CD4-positive, CD25-positive, alpha-beta regulatory T cell (primary cell): ENCODE data around the gene PSMC1. TPM values are rescaled to one million over a fixed set of nuclear protein-coding genes. Genes with fewer than 3 reads are reported as not detected.
"Not testable (repeated sequence)": the region's sequence is repeated elsewhere in the genome, so short reads cannot be mapped to it uniquely, and the experiment has no call there.

ENCODE experiments used
- ATAC-seq, 2 donors: fragments of 150-1000 bp; cut with Tn5 transposase; one replicate each; pipeline ENCODE4 v1.10.0; 2021; ENCODE audit warnings: low read depth in 2 of 2, moderate number of reproducible peaks in 2 of 2, moderate library complexity in 1 of 2
- DNase-seq, 3 donors: peaks; one replicate each; pipeline versions ENCODE4 v3.0.0 to v3.0.0-alpha.2; 2012 to 2022; ENCODE audit warnings: mixed read lengths in 1 of 3
- H3K27ac ChIP-seq: one replicate; pipeline ENCODE4 v1.7.0; 2013; ENCODE audit warnings: mild to moderate bottlenecking, low read length; ENCODE audit not compliant: insufficient read depth, poor library complexity, severe bottlenecking
- H3K27me3 ChIP-seq: one replicate; pipeline ENCODE4 v1.7.0; 2013; ENCODE audit warnings: low read length; ENCODE audit not compliant: control insufficient read depth, insufficient read depth
- H3K36me3 ChIP-seq: one replicate; pipeline ENCODE4 v1.7.0; 2013; ENCODE audit warnings: mild to moderate bottlenecking, low read length, moderate library complexity; ENCODE audit not compliant: control insufficient read depth, insufficient read depth
- H3K4me1 ChIP-seq: 2 replicates; pipeline ENCODE4 v1.7.0; 2013; ENCODE audit warnings: mild to moderate bottlenecking, low read length; ENCODE audit not compliant: insufficient read depth, control insufficient read depth, poor library complexity, severe bottlenecking
- H3K4me3 ChIP-seq: one replicate; pipeline ENCODE4 v1.7.0; 2013; ENCODE audit warnings: low read depth, mild to moderate bottlenecking, low read length, moderate library complexity
- H3K9me3 ChIP-seq, 2 experiments: 1 replicate in 1 of 2; 2 replicates in 1 of 2; pipeline ENCODE4 v1.7.0; 2013; ENCODE audit warnings: low read length in 2 of 2, mild to moderate bottlenecking in 1 of 2, moderate library complexity in 1 of 2; ENCODE audit not compliant: control insufficient read depth in 2 of 2
- H3K27ac Mint-ChIP-seq, 3 donors: one replicate each; pipeline ENCODE4 v1.8.0; 2020 to 2022; ENCODE audit warnings: mild to moderate bottlenecking in 3 of 3, mixed read lengths in 3 of 3, moderate library complexity in 2 of 3
- H3K27me3 Mint-ChIP-seq: one replicate; pipeline ENCODE4 v1.8.0; 2022; ENCODE audit warnings: mild to moderate bottlenecking, mixed read lengths
- H3K36me3 Mint-ChIP-seq: one replicate; pipeline ENCODE4 v1.8.0; 2020; ENCODE audit warnings: mixed read lengths
- H3K4me1 Mint-ChIP-seq, 4 donors: one replicate each; pipeline ENCODE4 v1.8.0; 2020 to 2022; ENCODE audit warnings: mixed read lengths in 4 of 4, mild to moderate bottlenecking in 1 of 4
- H3K4me3 Mint-ChIP-seq, 4 donors: one replicate each; pipeline ENCODE4 v1.8.0; 2020 to 2022; ENCODE audit warnings: mild to moderate bottlenecking in 4 of 4, mixed read lengths in 4 of 4, moderate library complexity in 3 of 4
- H3K9me3 Mint-ChIP-seq, 7 donors: one replicate each; pipeline ENCODE4 v1.8.0; 2020 to 2022; ENCODE audit warnings: mixed read lengths in 7 of 7, mild to moderate bottlenecking in 3 of 7, moderate library complexity in 2 of 7
- polyA plus RNA-seq, 4 donors: library from polyadenylated mRNA; unstranded; fragments of 300-500 nt; fragmentation: Illumina TruSeq; gene quantifications; one replicate each; pipeline ENCODE4 v1.2.3, GENCODE V29; 2021
- total RNA-seq: library from RNA; stranded (reverse); gene quantifications from one replicate; pipeline ENCODE4 v1.2.3, GENCODE V29; 2022

The PSMC1 gene
- total and polyA plus RNA-seq, 5 donors from 2014 or later = 73.7 to 162 (median 106) TPM

DNA sequence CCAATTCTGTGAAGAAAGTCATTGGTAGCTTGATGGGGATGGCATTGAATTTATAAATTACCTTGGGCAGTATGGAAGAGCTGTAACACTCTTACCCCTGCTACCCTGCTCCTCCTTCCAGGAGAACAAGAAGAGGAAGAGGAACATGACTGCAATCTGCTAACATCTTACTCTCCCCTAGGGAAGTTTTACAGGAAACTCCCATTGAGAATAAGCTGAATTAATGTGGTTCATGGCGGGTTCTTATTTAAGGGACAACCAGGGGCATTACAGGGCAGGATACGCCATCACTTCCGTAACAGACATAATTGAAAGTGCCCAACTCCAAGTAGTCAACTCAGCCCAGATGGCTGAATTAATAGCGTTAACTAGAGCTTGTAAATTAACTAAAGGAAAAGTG, 9.4 kb upstream of the PSMC1 start:
- Mint-ChIP-seq H3K9me3 (peaks cover 0 to 14% (median 7%) of the 10 kb centered on the region in 7 donors), H3K4me3 (no peak overlapping the region), H3K27me3 (peaks cover 30% of the 10 kb centered on the region), H3K36me3 (no peaks in the 10 kb centered on the region), H3K4me1 (no peaks in the 10 kb centered on the region), H3K27ac (no peak overlapping the region)
- Histone ChIP-seq H3K36me3 (no peaks in the 10 kb centered on the region), H3K27ac (no peak overlapping the region), H3K4me3 (no peak overlapping the region), H3K4me1 (no peaks in the 10 kb centered on the region), H3K9me3 (peaks cover 1 to 4% of the 10 kb centered on the region in 2 experiments), H3K27me3 (peaks cover 7% of the 10 kb centered on the region)
- ATAC-seq = no peak
- DNase-seq = no peak

DNA sequence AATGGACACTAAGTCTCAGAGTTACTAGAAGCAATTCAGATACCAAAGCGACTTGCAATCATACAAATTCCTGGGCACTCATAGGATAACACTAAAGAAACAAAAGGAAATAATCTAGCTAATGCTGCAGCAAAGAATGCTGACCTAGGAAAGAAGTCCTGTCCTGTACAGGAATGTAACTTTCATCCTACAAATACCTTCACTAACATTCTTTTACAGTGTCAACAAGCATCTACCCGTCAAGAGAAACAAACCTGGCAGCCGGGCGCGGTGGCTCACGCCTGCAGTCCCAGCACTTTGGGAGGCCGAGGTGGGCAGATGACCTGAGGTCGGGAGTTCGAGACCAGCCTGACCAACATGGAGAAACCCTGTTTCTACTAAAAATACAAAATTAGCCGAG, 8.9 kb upstream of the PSMC1 start:
- ATAC-seq = not testable (repeated sequence)

DNA sequence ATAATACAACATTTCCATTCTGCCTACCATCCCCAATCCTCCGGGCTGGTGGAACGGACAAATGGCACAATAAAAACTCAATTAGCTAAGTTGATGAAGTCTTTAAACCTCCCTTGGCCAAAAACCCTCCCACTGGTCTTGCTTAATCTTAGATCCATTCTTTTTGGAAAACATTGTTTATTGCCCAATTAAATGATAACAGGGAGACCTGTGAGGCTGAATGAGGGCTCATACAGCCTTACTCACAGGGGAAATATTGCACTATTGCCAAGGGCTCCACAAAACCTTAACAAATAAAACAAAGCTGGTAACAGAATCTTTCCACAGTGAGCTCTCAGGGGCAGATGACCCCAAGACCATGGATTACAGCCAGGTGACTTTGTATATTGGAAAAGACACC, 7.8 kb upstream of the PSMC1 start:
- H3K36me3 Mint-ChIP-seq = no peaks in the 10 kb centered on the region
- no peaks in the 10 kb centered on the region for H3K4me1 Mint-ChIP-seq
- H3K4me3 Mint-ChIP-seq = no peak overlapping the region
- DNase-seq (no peak), ATAC-seq (no peak)
- no peak overlapping the region for H3K4me3 ChIP-seq
- no peaks in the 10 kb centered on the region for H3K36me3 ChIP-seq
- peaks cover 7% of the 10 kb centered on the region for H3K27me3 ChIP-seq
- H3K9me3 Mint-ChIP-seq = peaks cover 0 to 10% (median 2%) of the 10 kb centered on the region in 7 donors
- H3K4me1 ChIP-seq = no peaks in the 10 kb centered on the region
- peaks cover 1 to 3% of the 10 kb centered on the region in 2 experiments for H3K9me3 ChIP-seq
- no peak overlapping the region for H3K27ac ChIP-seq
- peaks cover 28% of the 10 kb centered on the region for H3K27me3 Mint-ChIP-seq
- no peak overlapping the region for H3K27ac Mint-ChIP-seq

More for the DNA sequence above, 8.9 kb upstream of the PSMC1 start:
- H3K4me1 Mint-ChIP-seq, DNase-seq, H3K9me3 ChIP-seq, H3K4me3 Mint-ChIP-seq, H3K27ac ChIP-seq, H3K4me3 ChIP-seq, H3K27me3 ChIP-seq, H3K4me1 ChIP-seq, H3K36me3 Mint-ChIP-seq, H3K36me3 ChIP-seq, H3K27ac Mint-ChIP-seq: not testable (repeated sequence)
- Mint-ChIP-seq H3K9me3 (peaks cover 0 to 11% (median 6%) of the 10 kb centered on the region in 7 donors), H3K27me3 (peaks cover 29% of the 10 kb centered on the region)

DNA sequence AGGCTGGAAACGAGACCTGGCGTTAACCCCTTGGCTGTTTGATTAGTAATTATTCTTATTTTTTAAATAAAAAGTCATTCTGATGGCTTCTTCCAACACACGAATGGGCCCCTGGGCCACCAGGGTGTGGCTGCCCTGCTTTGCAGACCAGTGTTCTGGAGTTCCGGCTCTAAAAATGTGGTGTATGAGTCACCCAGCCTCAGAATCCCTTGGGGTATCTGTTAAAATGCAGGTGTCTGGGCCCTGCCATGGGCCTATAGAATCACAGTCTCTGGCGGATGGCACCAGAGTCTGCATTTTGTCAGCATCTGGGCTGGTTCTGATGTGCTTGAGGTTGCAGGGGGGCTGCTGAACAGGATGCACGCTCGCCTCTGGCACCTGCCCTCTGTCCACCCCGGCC, 2.5 kb upstream of the PSMC1 start:
- Mint-ChIP-seq H3K36me3 (peaks cover 18% of the 10 kb centered on the region), H3K9me3 (peaks cover 0 to 3% (median 0%) of the 10 kb centered on the region in 7 donors), H3K4me3 (no peak overlapping the region), H3K27me3 (peaks cover 16% of the 10 kb centered on the region), H3K27ac (no peak overlapping the region), H3K4me1 (peaks cover 18 to 33% (median 28%) of the 10 kb centered on the region in 4 donors)
- no peak overlapping the region for H3K27ac ChIP-seq
- ATAC-seq (no peak), DNase-seq (no peak)
- H3K4me3 ChIP-seq = no peak overlapping the region
- no peaks in the 10 kb centered on the region for H3K9me3 ChIP-seq
- no peaks in the 10 kb centered on the region for H3K27me3 ChIP-seq
- H3K4me1 ChIP-seq = peaks cover 24% of the 10 kb centered on the region
- no peaks in the 10 kb centered on the region for H3K36me3 ChIP-seq

DNA sequence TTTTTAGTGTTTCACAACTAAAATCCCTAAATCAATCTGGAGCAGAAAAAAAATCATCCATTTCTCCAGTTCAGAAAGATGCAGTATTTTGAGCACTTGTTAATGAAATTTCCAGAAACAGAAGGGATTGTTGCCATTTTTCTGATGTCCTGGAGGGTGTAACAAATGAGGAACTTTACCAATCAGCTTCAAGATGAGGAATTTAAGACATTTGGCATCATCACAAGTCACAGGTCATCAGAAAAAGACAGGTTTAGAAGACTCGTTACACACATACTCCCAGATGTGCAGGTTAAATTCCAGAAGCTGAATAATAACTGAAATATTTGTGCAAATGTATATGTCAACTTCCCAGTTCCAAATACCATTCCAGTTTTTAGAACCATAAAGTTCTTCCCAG, 482 bp upstream of the PSMC1 start:
- Histone ChIP-seq H3K9me3 (no peaks in the 10 kb centered on the region), H3K4me3 (peak overlapping the region; percentile 83), H3K27ac (peak overlapping the region; percentile 78), H3K36me3 (peaks cover 10% of the 10 kb centered on the region), H3K4me1 (peaks cover 24% of the 10 kb centered on the region), H3K27me3 (no peaks in the 10 kb centered on the region)
- H3K4me3 Mint-ChIP-seq = peak overlapping the region; percentile 96 to 99 (median 96)
- H3K4me1 Mint-ChIP-seq = peaks cover 18 to 38% (median 33%) of the 10 kb centered on the region in 4 donors
- peaks cover 22% of the 10 kb centered on the region for H3K36me3 Mint-ChIP-seq
- peaks cover 16% of the 10 kb centered on the region for H3K27me3 Mint-ChIP-seq
- DNase-seq (no peak), ATAC-seq (no peak)
- H3K27ac Mint-ChIP-seq = peak overlapping the region; percentile 37 to 98 (median 91)
- H3K9me3 Mint-ChIP-seq = peaks cover 0 to 3% (median 0%) of the 10 kb centered on the region in 7 donors

DNA sequence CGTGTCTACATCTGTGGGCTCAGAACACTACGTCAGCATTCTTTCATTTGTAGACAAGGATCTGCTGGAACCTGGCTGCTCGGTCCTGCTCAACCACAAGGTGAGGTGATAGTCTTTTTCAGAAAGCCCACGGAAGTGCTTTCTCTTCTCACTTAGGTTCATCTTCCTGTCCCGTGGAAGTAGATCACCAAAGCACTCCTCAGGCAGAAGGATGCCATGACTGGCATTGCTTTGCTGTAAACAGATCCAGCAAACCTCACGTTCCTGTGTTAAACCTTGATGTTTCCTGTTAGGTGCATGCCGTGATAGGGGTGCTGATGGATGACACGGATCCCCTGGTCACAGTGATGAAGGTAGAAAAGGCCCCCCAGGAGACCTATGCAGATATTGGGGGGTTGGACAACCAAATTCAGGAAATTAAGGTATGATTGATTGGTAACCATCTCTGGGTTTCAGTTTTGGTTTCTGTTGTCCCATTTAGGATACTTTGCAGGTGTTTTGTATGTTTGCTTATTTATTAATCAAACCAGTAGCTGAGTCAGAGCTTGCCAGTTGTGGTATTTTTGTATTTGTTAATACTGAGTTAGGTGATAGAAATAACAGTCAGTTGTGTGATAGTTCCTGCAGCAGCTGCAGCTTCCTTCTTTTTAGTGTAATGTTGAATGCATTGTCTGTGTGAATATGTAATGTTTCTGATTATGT, 7.5 kb downstream of the PSMC1 start:
- DNase-seq (peak in 2 of 3 donors; percentile 20 to 58), ATAC-seq (no peak)
- Histone ChIP-seq H3K36me3 (peaks cover 80% of the 10 kb centered on the region), H3K4me1 (peaks cover 13% of the 10 kb centered on the region), H3K9me3 (no peaks in the 10 kb centered on the region), H3K27me3 (no peaks in the 10 kb centered on the region), H3K4me3 (peak overlapping the region; percentile 13), H3K27ac (peak overlapping the region; percentile 57)
- H3K9me3 Mint-ChIP-seq = no peaks in the 10 kb centered on the region
- H3K36me3 Mint-ChIP-seq = peaks cover 34% of the 10 kb centered on the region
- no peaks in the 10 kb centered on the region for H3K27me3 Mint-ChIP-seq
- H3K27ac Mint-ChIP-seq = peak overlapping the region in 2 of 3 donors; percentile 47 to 59
- H3K4me3 Mint-ChIP-seq = peak overlapping the region in 2 of 4 donors; percentile 24 to 33
- H3K4me1 Mint-ChIP-seq = peaks cover 4 to 30% (median 12%) of the 10 kb centered on the region in 4 donors

DNA sequence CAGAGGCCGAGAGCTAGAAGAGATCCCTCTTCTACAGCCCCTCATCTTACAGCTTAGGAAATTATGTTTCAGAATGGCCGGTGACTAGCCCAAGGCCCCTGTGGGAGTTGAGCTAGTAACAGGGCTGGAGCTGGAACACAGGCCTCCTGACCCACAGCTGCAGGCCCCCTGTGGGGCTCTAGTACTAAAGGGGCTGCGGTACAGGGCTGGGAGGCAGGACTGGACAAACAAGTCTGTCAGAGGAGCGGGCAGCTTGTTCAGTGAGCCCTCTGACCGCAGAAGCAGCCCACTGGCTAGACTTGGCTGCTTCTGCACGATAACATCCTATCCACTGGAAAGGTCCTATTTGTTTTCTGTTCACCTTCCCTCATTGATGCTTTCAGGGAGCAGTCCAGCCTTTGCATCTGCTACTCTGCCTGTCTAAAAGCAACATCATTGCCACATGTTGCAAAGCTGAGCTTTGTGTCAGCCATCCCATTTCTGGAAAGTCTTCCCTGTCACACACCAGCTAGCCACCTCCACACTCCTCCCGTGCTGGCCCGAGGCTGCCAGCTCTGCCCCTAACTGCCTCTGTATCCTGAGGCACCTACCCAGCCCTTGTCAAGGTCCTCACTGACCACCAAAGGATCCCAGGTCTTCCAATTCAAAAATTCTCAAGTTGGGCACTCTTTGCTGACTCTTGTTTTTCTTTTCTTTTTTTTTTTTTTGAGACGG, 10.2 kb downstream of the PSMC1 start:
- ATAC-seq (no peak), DNase-seq (no peak)
- no peak overlapping the region for H3K4me3 ChIP-seq
- Mint-ChIP-seq H3K27ac (peak overlapping the region in 1 of 3 donors; percentile 40), H3K27me3 (no peaks in the 10 kb centered on the region), H3K4me1 (peaks cover 0 to 25% (median 7%) of the 10 kb centered on the region in 4 donors), H3K36me3 (peaks cover 47% of the 10 kb centered on the region), H3K9me3 (no peaks in the 10 kb centered on the region), H3K4me3 (peak overlapping the region in 1 of 4 donors; percentile 16)
- H3K27me3 ChIP-seq = no peaks in the 10 kb centered on the region
- no peaks in the 10 kb centered on the region for H3K9me3 ChIP-seq
- peaks cover 13% of the 10 kb centered on the region for H3K4me1 ChIP-seq
- H3K27ac ChIP-seq = no peak overlapping the region
- peaks cover 90% of the 10 kb centered on the region for H3K36me3 ChIP-seq
